GM19239 (cell line): ENCODE results near the gene POTEI.
"Not testable (repeated sequence)": the region's sequence is repeated elsewhere in the genome, so short reads cannot be mapped to it uniquely, and the experiment has no call there.

Experiments
- DNase-seq: peaks from one replicate; pipeline ENCODE4 v3.0.0; 2011; ENCODE audit warnings: low spot score; ENCODE audit not compliant: insufficient read length
- FAIRE-seq: peaks from 2 replicates; lab custom pipeline; 2011; peaks lifted over from hg19 to GRCh38; lab: Jason Lieb, UNC

Gene POTEI

GRCh38 chr2:130510807-130511746 is 1.9 kb upstream of the POTEI start:
- not testable (repeated sequence) for FAIRE-seq

DNA sequence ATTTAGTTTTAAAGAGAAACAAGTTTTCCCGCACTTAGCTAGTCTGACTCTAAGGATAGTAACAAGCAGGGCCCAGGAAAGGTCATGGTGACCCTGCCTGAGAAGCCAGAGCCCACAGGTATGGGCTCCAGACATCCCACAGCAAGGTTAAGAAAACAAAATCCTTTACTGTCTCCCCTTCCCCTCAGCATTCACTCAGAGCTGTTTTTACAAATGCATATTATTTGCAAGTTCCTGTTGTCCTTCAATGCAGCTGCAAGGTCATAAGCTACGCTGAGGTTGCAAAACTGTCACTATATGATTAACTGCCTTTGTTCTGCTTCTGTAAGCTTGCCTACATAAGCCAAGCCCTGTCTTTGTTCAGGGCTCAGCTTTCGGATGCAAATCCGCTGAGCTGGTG is 18.1 kb downstream of the POTEI start:
- not testable (repeated sequence) for DNase-seq, FAIRE-seq

More at GRCh38 chr2:130510807-130511746, 1.9 kb upstream of the POTEI start:
- DNase-seq: not testable (repeated sequence)

DNA sequence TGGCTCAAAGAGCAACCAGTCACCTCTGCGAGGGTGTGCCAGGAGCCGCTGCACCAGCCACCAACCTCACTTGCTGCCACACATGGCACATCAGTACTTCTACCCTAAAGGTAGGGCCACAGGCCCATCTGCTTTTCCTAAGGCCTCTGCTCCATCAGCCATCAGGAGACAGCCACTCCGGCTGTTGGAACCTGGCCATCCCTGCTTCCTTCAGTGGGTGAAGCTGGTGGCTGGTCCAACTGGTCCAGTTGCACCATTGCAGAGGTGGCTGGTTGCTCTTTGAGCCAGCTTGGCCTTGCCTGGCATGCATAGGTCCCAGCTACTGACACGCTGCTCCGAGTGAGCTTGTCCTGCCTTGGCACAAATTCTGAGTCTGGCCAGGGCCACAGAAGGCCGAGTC is 53.7 kb downstream of the POTEI start:
- not testable (repeated sequence) for FAIRE-seq

DNA sequence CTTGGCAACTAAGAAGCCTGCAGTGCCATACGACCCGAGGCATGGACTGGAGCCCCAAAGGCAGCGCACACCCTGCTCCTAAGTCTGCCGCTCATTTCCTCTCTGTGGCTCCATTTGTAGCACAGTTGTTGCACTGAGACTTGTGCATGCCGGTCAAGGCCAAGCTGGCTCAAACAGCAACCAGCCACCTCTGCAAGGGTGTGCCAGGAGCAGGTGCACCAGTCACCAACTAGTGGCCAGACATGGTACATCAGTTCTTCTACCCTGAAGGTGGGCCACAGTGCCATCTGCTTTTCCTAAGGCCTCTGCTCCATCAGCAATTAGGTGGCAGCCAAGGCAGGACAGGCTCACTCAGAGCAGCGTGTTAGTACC is 54.4 kb downstream of the POTEI start:
- not testable (repeated sequence) for DNase-seq, FAIRE-seq

More for the DNA sequence above, 53.7 kb downstream of the POTEI start:
- not testable (repeated sequence) for DNase-seq

DNA sequence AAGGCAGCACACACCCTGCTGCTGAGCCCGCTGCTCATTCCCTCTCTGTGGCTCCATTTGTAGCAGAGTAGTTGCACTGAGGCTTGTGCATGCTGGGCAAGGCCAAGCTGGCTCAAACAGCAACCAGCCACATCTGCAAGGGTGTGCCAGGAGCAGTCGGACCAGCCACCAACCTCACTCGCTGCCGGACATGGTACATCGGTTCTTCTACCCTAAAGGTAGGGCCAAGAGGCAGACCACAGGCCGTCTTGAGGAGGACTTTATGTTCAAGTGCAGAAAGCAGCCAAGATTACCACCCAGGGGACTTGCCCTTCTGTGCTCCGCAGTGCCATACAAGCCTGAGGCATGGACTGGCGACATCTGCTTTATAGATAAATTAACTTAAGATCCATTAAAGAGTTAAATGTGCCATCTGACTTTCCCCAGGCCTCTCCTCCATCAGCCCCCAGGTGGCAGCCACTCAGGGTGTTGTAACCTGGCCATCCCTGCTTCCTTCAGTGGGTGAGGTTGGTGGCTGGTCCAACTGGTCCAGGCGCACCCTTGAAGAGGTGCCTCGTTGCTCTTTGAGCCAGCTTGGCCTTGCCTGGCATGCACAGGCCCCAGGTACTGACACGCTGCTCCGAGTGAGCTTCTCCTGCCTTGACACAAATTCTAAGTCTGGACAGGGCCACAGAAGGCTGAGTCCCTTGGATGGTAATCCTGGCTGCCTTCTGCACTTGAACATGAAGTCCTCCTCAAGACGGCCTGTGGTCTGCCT is 55.0 kb downstream of the POTEI start:
- not testable (repeated sequence) for DNase-seq, FAIRE-seq

DNA sequence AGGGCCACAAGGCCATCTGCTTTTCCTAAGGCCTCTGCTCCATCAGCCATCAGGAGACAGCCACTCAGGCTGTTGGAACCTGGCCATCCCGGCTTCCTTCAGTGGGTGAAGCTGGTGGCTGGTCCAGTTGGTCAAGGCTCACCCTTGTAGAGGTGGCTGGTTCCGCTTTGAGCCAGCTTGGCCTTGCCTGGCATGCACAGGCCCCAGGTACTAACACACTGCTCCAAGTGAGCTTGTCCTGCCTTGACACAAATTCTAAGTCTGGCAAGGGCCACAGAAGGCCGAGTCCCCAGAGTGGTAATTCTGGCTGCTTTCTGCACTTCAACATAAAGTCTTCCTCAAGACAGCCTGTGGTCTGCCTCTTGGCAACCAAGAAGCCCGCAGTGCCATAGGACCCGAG is 56.2 kb downstream of the POTEI start:
- DNase-seq, FAIRE-seq: not testable (repeated sequence)

- DNase-seq, FAIRE-seq: not testable (repeated sequence)
These were observed 57.3 kb downstream of the POTEI start for GRCh38 chr2:130451823-130452222.

- FAIRE-seq, DNase-seq: not testable (repeated sequence)
These were observed 57.9 kb downstream of the POTEI start for GRCh38 chr2:130451278-130451677.

DNA sequence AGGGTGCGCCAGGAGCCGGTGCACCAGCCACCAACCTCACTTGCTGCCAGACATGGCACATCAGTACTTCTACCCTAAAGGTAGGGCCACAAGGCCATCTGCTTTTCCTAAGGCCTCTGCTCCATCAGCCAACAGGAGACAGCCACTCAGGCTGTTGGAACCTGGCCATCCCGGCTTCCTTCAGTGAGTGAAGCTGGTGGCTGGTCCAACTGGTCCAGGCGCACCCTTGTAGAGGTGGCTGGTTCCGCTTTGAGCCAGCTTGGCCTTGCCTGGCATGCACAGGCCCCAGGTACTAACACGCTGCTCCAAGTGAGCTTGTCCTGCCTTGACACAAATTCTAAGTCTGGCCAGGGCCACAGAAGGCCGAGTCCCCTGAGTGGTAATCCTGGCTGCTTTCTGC is 58.8 kb downstream of the POTEI start:
- not testable (repeated sequence) for FAIRE-seq, DNase-seq

DNA sequence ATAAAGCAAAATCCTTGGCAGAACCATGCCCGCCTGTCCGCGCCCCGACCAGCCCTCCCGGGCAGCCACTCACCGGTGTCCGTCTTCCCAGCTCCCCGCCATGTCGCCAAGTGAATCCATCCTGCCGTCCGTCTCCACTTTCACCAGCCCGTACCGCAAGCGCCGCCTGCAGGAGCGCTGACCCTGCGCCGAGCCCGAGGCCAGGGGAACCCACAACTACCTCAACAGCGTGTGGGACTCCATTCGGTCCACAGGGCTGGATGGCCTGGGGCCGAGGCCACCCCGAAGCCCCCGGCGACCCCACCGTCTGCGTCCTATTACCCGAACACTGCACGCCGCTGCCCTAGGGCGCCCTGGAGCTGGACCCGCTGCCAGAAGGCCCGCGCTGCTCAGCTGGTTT is 81.5 kb downstream of the POTEI start:
- not testable (repeated sequence) for FAIRE-seq, DNase-seq

DNA sequence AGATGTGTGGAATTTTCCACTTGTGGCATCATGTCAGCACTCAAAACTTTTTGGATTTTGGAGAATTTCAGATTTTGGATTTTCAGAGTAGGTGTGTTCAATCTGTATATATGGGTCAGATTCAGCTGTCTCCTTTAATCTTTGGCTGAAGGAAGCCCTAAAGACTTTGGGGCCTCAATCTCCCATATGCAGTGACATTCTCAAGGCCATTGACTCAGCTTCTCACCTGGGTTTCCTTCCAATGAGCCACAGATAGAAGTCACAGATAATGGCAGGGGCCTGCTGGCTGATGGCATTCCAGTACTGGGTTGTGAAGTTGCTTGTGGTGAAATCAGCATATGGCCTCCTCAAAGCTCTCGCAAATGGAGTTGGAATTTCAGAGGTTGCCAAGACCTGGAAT is 90.3 kb downstream of the POTEI start:
- not testable (repeated sequence) for FAIRE-seq, DNase-seq

GRCh38 chr2:130416693-130417092 is 92.4 kb downstream of the POTEI start:
- DNase-seq: not testable (repeated sequence)

More at GRCh38 chr2:130416693-130417092, 92.4 kb downstream of the POTEI start:
- not testable (repeated sequence) for FAIRE-seq
